Keratinocyte (primary cell): Measurements from ENCODE around the gene TBRG4. TPM values are rescaled to one million over a fixed set of nuclear protein-coding genes. Genes with fewer than 3 reads are reported as not detected.

Source experiments
- DNase-seq: peaks from one replicate; pipeline ENCODE4 v3.0.0-alpha.2; 2011; ENCODE audit warnings: low read depth, missing footprints, low spot score
- FAIRE-seq: peaks from 2 replicates; lab custom pipeline; 2011; peaks lifted over from hg19 to GRCh38; lab: Jason Lieb, UNC
- H2AFZ ChIP-seq: 2 replicates; pipeline ENCODE4 v1.6.0; 2012; ENCODE audit warnings: low read length, control low read depth, inconsistent platforms; ENCODE audit not compliant: control insufficient read depth
- H3K27ac ChIP-seq: 2 replicates; pipeline ENCODE4 v1.5.1; 2011; ENCODE audit warnings: low read length; ENCODE audit not compliant: control insufficient read depth, insufficient read depth
- H3K27me3 ChIP-seq: 3 replicates; pipeline ENCODE4 v1.6.0; 2011; ENCODE audit warnings: low read length; ENCODE audit not compliant: control insufficient read depth, insufficient read depth; ENCODE audit errors: extremely low read depth
- H3K36me3 ChIP-seq, 2 experiments: 2 replicates in 1 of 2; 3 replicates in 1 of 2; pipeline ENCODE4 v1.5.1; 2011; ENCODE audit warnings: low read length in 2 of 2, mild to moderate bottlenecking in 1 of 2; ENCODE audit not compliant: control insufficient read depth in 2 of 2, insufficient read depth in 2 of 2; ENCODE audit errors: extremely low read depth in 1 of 2
- H3K4me1 ChIP-seq: 3 replicates; pipeline ENCODE4 v1.5.1; 2011; ENCODE audit warnings: low read length; ENCODE audit not compliant: control insufficient read depth, insufficient read depth; ENCODE audit errors: extremely low read depth
- H3K4me2 ChIP-seq: 3 replicates; pipeline ENCODE4 v1.6.0; 2011; ENCODE audit warnings: low read depth, low read length; ENCODE audit not compliant: control insufficient read depth, insufficient read depth; ENCODE audit errors: extremely low read depth
- H3K4me3 ChIP-seq, 3 experiments: fragments of 200-600 bp in 1 of 3; sonication (generic) in 1 of 3; 2 replicates in 2 of 3; 3 replicates in 1 of 3; pipeline ENCODE4 v1.5.1; 2011 to 2016; ENCODE audit warnings: low read length in 3 of 3, mild to moderate bottlenecking in 3 of 3, control low read depth in 2 of 3, inconsistent platforms in 1 of 3, low read depth in 1 of 3, mixed read lengths in 1 of 3, mixed run types in 1 of 3, moderate library complexity in 1 of 3; ENCODE audit not compliant: control insufficient read depth in 2 of 3, insufficient read depth in 2 of 3; ENCODE audit errors: extremely low read depth in 1 of 3
- H3K79me2 ChIP-seq: 2 replicates; pipeline ENCODE4 v1.6.0; 2012; ENCODE audit warnings: low read length; ENCODE audit not compliant: control insufficient read depth, insufficient read depth
- H3K9ac ChIP-seq: 3 replicates; pipeline ENCODE4 v1.6.0; 2011; ENCODE audit warnings: low read length; ENCODE audit not compliant: control insufficient read depth, insufficient read depth; ENCODE audit errors: extremely low read depth
- H3K9me1 ChIP-seq: 3 replicates; pipeline ENCODE4 v1.6.0; 2011; ENCODE audit warnings: low read length; ENCODE audit not compliant: control insufficient read depth, insufficient read depth; ENCODE audit errors: extremely low read depth
- H3K9me3 ChIP-seq: 2 replicates; pipeline ENCODE4 v1.5.1; 2012; ENCODE audit warnings: low read depth, low read length; ENCODE audit not compliant: control insufficient read depth
- H4K20me1 ChIP-seq: 3 replicates; pipeline ENCODE4 v1.6.0; 2011; ENCODE audit warnings: low read length; ENCODE audit not compliant: control insufficient read depth, insufficient read depth; ENCODE audit errors: extremely low read depth
- EZH2 ChIP-seq: IDR thresholded peaks from one replicate; pipeline ENCODE4 v1.6.1; 2012; ENCODE audit warnings: inconsistent platforms, mild to moderate bottlenecking, low read length, moderate library complexity
- dilution Hi-C: fragments of 300-500 bp; cut with MboI; formaldehyde crosslinking; loops from one replicate; pipeline ENCODE4 v1.7.0; 2020; ENCODE audit warnings: low sequenced_read_pairs; ENCODE audit not compliant: extremely low pct_ligation_motif_present
- polyA plus RNA-seq, 5 experiments: library from polyadenylated mRNA; depleted of rRNA in 3 of 5; stranded (reverse) in 3 of 5; stranded (forward) in 1 of 5; unstranded in 1 of 5; fragments of >200 nt; gene quantifications; 1 replicate in 1 of 5; 2 replicates in 3 of 5; 3 replicates in 1 of 5; pipeline versions ENCODE4 v1.2.1 to v1.2.3, GENCODE V29; 2011 to 2012; ENCODE audit warnings: missing spikeins in 2 of 5, low read depth in 1 of 5, low replicate concordance in 1 of 5
- TF ChIP-seq, protein P1 (sequence below), 3 experiments: IDR thresholded peaks in 1 of 3; conservative IDR thresholded peaks in 1 of 3; optimal IDR thresholded peaks in 1 of 3; 2 replicates in 2 of 3; 3 replicates in 1 of 3; pipeline versions ENCODE3 to v1.5.1; 2011; ENCODE audit warnings: low read length in 3 of 3, mild to moderate bottlenecking in 3 of 3, moderate library complexity in 2 of 3, control low read depth in 1 of 3, inconsistent platforms in 1 of 3; ENCODE audit not compliant: insufficient read depth in 2 of 3; ENCODE audit errors: extremely low read depth in 1 of 3

TBRG4 gene
- polyA plus RNA-seq, 1 donor (not counting 4 experiments of a cell fraction or from before 2014, with no cell fraction given), result 90.5 TPM

DNA sequence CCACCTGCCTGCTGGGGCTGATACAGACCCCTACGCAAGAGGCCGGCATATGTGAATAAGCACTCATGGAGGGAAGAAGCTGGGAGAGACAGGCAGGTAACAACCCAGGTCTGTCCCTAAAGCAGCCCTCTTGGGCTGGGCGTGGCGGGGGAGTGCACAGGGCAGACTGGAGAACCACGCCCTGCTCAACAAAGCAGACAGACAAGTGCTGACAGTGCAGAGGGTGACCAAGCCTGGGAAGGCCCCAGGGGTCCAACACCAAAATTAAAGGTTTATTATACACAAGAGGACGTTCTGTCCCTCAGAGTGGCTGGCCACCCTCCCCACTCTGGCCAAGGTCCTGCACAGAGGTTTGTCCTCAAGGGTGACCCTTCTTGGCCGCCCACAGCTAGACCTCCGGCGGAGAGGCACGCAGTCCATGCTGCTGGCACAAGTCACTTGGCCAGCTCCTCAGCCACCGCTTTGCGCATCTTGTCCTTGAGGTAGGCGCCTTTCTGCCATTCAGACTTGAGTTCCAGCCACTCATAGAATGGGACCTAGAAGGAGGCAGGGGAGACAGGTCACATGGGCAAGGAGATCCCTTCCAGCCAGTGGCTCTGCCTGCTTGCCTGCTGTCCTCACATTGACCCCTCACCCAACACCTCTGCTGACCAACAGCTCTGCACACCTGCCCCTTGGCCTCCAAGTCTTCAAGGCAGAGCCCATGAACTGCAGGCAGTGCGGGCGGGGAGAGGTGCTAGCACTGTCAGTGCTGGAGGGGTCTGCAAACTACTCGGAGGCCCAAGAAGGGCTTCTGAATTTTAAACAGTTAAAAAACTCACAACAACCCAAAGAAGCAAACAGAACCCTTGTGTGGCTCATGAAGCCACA is 11.4 kb downstream of the TBRG4 start:
- H3K27me3 ChIP-seq, result no peaks in the 10 kb centered on the region
- H3K27ac ChIP-seq, result no peak overlapping the region
- no peak overlapping the region for H3K4me3 ChIP-seq
- peaks cover 21% of the 10 kb centered on the region for H3K79me2 ChIP-seq
- H3K36me3 ChIP-seq, result peaks cover 56 to 58% of the 10 kb centered on the region in 2 experiments
- H4K20me1 ChIP-seq, result peaks cover 3% of the 10 kb centered on the region
- H3K9ac ChIP-seq, result no peak overlapping the region
- no peak for TF ChIP-seq EZH2
- TF ChIP-seq, protein P1, sequence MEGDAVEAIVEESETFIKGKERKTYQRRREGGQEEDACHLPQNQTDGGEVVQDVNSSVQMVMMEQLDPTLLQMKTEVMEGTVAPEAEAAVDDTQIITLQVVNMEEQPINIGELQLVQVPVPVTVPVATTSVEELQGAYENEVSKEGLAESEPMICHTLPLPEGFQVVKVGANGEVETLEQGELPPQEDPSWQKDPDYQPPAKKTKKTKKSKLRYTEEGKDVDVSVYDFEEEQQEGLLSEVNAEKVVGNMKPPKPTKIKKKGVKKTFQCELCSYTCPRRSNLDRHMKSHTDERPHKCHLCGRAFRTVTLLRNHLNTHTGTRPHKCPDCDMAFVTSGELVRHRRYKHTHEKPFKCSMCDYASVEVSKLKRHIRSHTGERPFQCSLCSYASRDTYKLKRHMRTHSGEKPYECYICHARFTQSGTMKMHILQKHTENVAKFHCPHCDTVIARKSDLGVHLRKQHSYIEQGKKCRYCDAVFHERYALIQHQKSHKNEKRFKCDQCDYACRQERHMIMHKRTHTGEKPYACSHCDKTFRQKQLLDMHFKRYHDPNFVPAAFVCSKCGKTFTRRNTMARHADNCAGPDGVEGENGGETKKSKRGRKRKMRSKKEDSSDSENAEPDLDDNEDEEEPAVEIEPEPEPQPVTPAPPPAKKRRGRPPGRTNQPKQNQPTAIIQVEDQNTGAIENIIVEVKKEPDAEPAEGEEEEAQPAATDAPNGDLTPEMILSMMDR (optimal IDR thresholded peaks at IDR 0.05 in 1 of 3, IDR thresholded peaks at IDR 0.05 in 1 of 3, conservative IDR thresholded peaks at IDR 0.05 in 1 of 3; ENCODE audit: extremely low read depth in 1 of 3, insufficient read depth in 2 of 3, low read length in 3 of 3), result no peak
- DNase-seq, result no peak
- FAIRE-seq, result no peak
- no peak overlapping the region for H3K4me2 ChIP-seq
- H2AFZ ChIP-seq, result no peak overlapping the region
- dilution Hi-C loops, result no loop called here
- H3K9me3 ChIP-seq, result no peaks in the 10 kb centered on the region
- peaks cover 8% of the 10 kb centered on the region for H3K4me1 ChIP-seq
- peaks cover 2% of the 10 kb centered on the region for H3K9me1 ChIP-seq

DNA sequence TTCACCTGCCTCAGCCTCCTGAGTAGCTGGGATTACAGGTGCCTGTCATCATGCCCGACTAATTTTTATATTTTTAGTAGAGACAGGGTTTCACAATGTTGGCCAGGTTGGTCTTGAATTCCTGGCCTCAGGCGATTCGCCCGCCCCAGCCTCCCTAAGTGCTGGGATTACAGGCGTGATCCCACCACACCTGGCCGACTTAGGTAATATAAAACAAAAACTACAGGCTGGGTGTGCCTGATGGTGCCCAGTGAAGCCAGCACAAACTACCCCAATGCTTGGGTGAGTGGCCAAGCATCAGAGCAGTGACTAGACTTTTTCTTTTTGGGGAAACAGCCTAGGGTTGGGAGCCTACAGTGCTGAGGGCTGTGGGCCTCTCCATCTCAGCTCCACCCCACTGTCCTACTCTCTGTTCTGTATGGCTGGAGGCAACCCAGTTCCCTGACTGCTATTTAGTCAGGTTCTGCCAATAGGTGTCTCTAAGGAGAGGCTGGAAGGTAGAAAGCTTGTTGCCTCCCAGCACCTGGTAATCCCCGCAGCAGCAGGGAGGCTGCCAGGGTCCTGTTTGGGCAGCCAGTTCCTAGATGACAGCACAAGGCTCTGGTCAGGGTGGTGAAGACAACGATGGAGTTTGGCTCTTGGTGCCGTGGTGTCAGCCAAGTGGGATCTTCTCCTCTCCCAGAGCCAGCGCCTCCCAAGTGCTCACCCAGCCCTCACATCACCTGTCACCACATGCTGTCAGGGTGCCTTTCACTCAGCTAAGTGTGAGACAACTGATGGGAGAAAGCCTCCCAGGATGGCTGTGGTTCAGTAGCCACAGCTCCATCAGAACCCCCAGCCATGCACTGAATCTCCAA is 12.3 kb downstream of the TBRG4 start:
- FAIRE-seq, result no peak
- dilution Hi-C loops, result no loop called here
- Histone ChIP-seq H2AFZ (no peak overlapping the region), H3K36me3 (peaks cover 47 to 50% of the 10 kb centered on the region in 2 experiments), H3K4me2 (no peak overlapping the region), H3K4me3 (no peak overlapping the region), H3K79me2 (peaks cover 12% of the 10 kb centered on the region), H3K27ac (peak overlapping the region; percentile 14), H3K9me3 (no peaks in the 10 kb centered on the region), H3K9me1 (peaks cover 2% of the 10 kb centered on the region), H3K9ac (no peak overlapping the region), H3K27me3 (no peaks in the 10 kb centered on the region), H4K20me1 (peaks cover 3% of the 10 kb centered on the region), H3K4me1 (peaks cover 8% of the 10 kb centered on the region)
- no peak for TF ChIP-seq EZH2
- TF ChIP-seq, protein P1 (optimal IDR thresholded peaks at IDR 0.05 in 1 of 3, IDR thresholded peaks at IDR 0.05 in 1 of 3, conservative IDR thresholded peaks at IDR 0.05 in 1 of 3; ENCODE audit: extremely low read depth in 1 of 3, insufficient read depth in 2 of 3, low read length in 3 of 3), result no peak
- DNase-seq, result no peak
